Measurements from ENCODE around the gene B4GAT1. TPM values are rescaled to one million over a fixed set of nuclear protein-coding genes. Genes with fewer than 3 reads are reported as not detected.

Gene B4GAT1
- total RNA-seq, 1 experiment from 2014 or later, result 6.7 TPM

DNA sequence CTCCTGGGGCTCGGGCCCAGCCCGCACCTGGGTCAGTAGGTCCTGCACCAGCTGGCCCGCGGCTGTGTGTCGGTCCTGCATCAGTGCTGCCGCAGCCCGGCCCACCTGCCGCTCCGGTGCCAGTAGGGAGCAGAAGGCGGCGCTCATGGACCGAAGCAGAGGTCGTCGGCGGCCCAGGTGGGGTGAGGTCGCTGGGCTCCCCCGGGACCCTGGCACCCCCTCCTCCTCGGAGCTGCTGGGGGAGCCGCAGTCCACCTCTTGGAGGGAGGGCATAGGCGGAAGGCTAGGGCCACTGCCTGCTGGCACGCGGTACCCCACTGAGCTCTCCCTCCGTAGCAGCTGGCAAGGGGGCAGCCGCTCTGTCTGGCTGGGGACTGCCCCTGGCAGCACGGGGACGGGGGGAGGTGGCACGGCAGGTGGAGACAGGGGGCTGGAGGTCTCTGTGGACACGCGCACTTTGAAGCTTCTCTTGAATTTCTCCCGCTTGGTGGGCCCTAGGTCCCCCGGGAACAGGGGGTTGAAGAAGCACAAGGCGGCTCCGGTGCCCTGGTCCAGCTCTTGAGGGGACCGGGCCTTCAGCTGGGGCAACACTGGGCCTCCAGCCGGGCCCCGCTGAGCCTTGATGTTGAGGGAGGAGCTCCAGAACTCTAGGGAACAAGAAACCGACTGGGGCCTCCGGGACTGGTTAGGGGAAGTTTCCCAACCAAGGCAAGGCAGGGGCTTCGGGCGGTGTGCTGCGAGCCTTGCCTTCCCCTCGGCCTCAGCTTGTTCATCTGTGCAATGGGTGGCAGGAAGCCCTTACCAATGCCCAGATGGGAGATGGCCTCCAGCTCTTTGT, 12.6 kb downstream of the B4GAT1 start:
- peak overlapping the region; percentile 89 for H3K4me3 Mint-ChIP-seq (ENCODE audit: unreplicated experiment)
- no peak for DNase-seq (ENCODE audit: unreplicated experiment)
- H3K27ac Mint-ChIP-seq (ENCODE audit: low read depth, unreplicated experiment), result peak overlapping the region; percentile 84
- ChIA-PET POLR2A (interaction anchor here (0.9 to 4.1 kb wide), 9 partner anchors 8 to 55 kb away, joined by 3 to 73 read pairs (median 7); partner anchors contain the start of genes B4GAT1, BRMS1, CD248 and YIF1A), CTCF (interaction anchor here (0.6 to 6.0 kb wide), 9 partner anchors 10 to 97 kb away, joined by 3 to 48 read pairs (median 4); partner anchors contain the start of gene BRMS1)
- H3K9me3 Mint-ChIP-seq (ENCODE audit: unreplicated experiment), result no peaks in the 10 kb centered on the region
- peaks cover 57% of the 10 kb centered on the region for H3K36me3 Mint-ChIP-seq (ENCODE audit: insufficient read depth, unreplicated experiment)
- peaks cover 34% of the 10 kb centered on the region for H3K4me1 Mint-ChIP-seq (ENCODE audit: insufficient read depth, unreplicated experiment)
- intact Hi-C loops (cut with micrococcal nuclease), result no loop called here
- BruUV-seq (replicated peaks), result no TSS peak
- no peaks in the 10 kb centered on the region for H3K27me3 Mint-ChIP-seq (ENCODE audit: insufficient read depth, unreplicated experiment)
- TF ChIP-seq CTCF (IDR thresholded peaks at IDR 0.05; ENCODE audit: unreplicated experiment), result no peak

DNA sequence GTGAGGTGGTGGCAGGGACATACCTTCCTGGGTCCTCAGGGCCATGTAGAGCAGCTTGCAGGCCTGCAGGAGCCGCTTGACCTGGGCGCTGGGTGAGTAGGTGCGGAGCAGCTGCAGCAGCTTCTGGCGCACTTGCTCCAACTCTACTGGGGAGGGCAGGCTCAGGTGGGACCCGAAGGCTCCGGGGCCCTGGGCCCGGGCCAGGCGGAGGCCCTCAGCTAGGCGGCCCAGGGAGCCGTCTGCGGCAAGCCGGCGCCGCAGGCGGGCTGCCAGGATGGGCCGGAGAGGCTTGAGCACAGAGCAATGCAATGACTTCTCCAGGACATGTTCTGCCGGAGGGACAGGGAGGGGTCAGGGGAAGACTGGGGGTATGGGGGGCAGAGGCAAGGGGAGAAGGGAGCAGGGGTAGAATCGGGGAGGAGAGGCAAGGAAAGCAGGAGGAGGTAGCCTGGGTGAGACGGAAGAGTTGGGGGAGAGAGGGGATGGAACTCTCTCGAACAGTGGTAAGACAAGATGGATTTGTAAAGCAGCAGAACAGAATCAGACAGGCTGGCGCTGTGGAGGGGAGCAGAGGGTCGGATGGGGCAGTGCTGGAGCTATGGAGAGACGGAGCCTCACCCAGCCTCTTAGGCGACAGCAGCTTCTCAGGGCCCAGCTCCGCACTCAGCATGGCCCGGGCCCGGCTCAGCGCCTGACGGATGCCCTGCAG, 13.4 kb downstream of the B4GAT1 start:
- Mint-ChIP-seq H3K27ac (ENCODE audit: low read depth, unreplicated experiment) (no peak overlapping the region), H3K4me1 (ENCODE audit: insufficient read depth, unreplicated experiment) (peaks cover 29% of the 10 kb centered on the region), H3K36me3 (ENCODE audit: insufficient read depth, unreplicated experiment) (peaks cover 54% of the 10 kb centered on the region), H3K9me3 (ENCODE audit: unreplicated experiment) (no peaks in the 10 kb centered on the region), H3K27me3 (ENCODE audit: insufficient read depth, unreplicated experiment) (no peaks in the 10 kb centered on the region), H3K4me3 (ENCODE audit: unreplicated experiment) (peak overlapping the region; percentile 89)
- CTCF ChIA-PET, result interaction anchor here (0.7 to 6.0 kb wide), 4 partner anchors 11 to 96 kb away, joined by 3 to 48 read pairs (median 12); partner anchors contain the start of gene BRMS1
- intact Hi-C loops (cut with micrococcal nuclease), result no loop called here
- no peak for DNase-seq (ENCODE audit: unreplicated experiment)
- POLR2A ChIA-PET, result interaction anchor here (0.6 to 4.1 kb wide), 5 partner anchors 7 to 199 kb away, joined by 3 to 73 read pairs (median 4); partner anchors contain the start of genes B4GAT1 and BRMS1
- TF ChIP-seq CTCF (IDR thresholded peaks at IDR 0.05; ENCODE audit: unreplicated experiment), result no peak
- no TSS peak for BruUV-seq (replicated peaks)

DNA sequence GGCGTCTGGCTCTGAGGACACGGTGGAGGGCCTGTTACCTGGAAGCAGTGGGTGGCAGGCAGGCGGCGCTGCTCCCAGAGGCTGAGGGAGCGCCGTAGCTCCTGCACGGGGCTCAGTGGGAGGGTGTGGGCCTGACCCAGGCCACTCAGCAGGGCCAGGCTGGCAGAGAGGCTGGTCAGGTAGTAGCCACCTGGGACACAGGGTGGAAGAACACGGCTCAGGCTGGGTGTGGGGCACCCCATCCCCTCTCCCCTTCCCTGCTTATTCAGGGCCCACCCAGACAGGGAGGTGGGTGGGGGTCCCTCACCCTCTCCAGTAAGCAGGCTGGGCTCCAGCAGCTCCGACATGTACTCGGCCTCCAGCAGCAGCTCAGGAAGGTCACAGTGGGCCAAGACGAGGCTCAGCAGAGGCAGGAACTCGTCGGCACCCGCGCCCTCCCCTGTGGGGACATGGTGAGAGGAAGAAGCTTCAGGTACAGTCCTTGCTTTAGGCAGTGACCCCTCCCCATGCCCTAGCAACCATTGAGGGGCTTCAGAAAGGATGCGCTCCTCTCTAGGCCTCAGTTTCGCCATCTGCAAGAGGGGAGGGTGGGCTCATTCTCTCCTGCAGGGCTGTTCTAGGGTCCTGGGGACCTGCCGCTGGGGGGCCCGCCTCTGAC, 14.1 kb downstream of the B4GAT1 start:
- Mint-ChIP-seq H3K4me3 (ENCODE audit: unreplicated experiment) (no peak overlapping the region), H3K4me1 (ENCODE audit: insufficient read depth, unreplicated experiment) (peaks cover 29% of the 10 kb centered on the region), H3K27me3 (ENCODE audit: insufficient read depth, unreplicated experiment) (no peaks in the 10 kb centered on the region), H3K27ac (ENCODE audit: low read depth, unreplicated experiment) (no peak overlapping the region), H3K36me3 (ENCODE audit: insufficient read depth, unreplicated experiment) (peaks cover 48% of the 10 kb centered on the region), H3K9me3 (ENCODE audit: unreplicated experiment) (no peaks in the 10 kb centered on the region)
- intact Hi-C loops (cut with micrococcal nuclease), result no loop called here
- no TSS peak for BruUV-seq (replicated peaks)
- no peak for TF ChIP-seq CTCF (IDR thresholded peaks at IDR 0.05; ENCODE audit: unreplicated experiment)
- no peak for DNase-seq (ENCODE audit: unreplicated experiment)
- ChIA-PET POLR2A (interaction anchor here (0.6 to 4.1 kb wide), 3 partner anchors 21 to 198 kb away, joined by 3 to 45 read pairs (median 4); no protein-coding TSS in a partner anchor), CTCF (interaction anchor here (0.6 to 6.0 kb wide), 3 partner anchors 10 to 22 kb away, joined by 3 to 48 read pairs (median 3); no protein-coding TSS in a partner anchor)

Data from MCF 10A (cell line).